Panc1 (cell line): ENCODE results near the gene E2F1. TPM values are rescaled to one million over a fixed set of nuclear protein-coding genes. Genes with fewer than 3 reads are reported as not detected.

ENCODE experiments used
- ATAC-seq: fragments of 200-7000 bp; cut with Tn5 transposase; 2 replicates; pipeline ENCODE4 v1.9.1; 2020; ENCODE audit warnings: mild to moderate bottlenecking, moderate library complexity
- BruUV-seq: library from RNA; stranded (reverse); fragments of 400-500 nt; replicated peaks from 2 replicates; lab custom pipeline; 2021; lab: Mats Ljungman, UMichigan
- CTCF ChIA-PET: fragments of 300-600 bp; sonication (Branson Sonifier 250); formaldehyde crosslinking; loops from one replicate; lab custom pipeline; 2022; ENCODE audit warnings: antibody characterized with exemption; lab: Charles Lee
- POLR2A ChIA-PET: fragments of 300-600 bp; sonication (Branson Sonifier 250); formaldehyde crosslinking; loops from one replicate; lab custom pipeline; 2022; ENCODE audit warnings: antibody characterized with exemption; lab: Charles Lee
- DNase-seq: peaks from one replicate; pipeline ENCODE4 v3.0.0-alpha.2; 2010; ENCODE audit warnings: low read depth, low spot score
- H3K27ac ChIP-seq: 2 replicates; pipeline ENCODE4 v1.5.1; 2011; ENCODE audit warnings: mild to moderate bottlenecking, low read length, inconsistent platforms
- H3K27me3 ChIP-seq: fragments of 200-500 bp; sonication (Bioruptor generic); 2 replicates; pipeline ENCODE4 v1.6.0; 2014; ENCODE audit warnings: low read length, inconsistent platforms; ENCODE audit not compliant: control insufficient read depth, insufficient read depth
- H3K36me3 ChIP-seq: fragments of 200-500 bp; sonication (Bioruptor generic); 2 replicates; pipeline ENCODE4 v1.5.1; 2014; ENCODE audit warnings: inconsistent platforms, mild to moderate bottlenecking, low read length, moderate library complexity; ENCODE audit not compliant: control insufficient read depth, insufficient read depth
- H3K4me1 ChIP-seq: 2 replicates; pipeline ENCODE4 v1.5.1; 2011; ENCODE audit warnings: inconsistent platforms, mild to moderate bottlenecking, low read length, moderate library complexity; ENCODE audit not compliant: control insufficient read depth, insufficient read depth
- H3K4me3 ChIP-seq, 2 experiments: 2 replicates each; pipeline ENCODE4 v1.5.1; 2011 to 2012; ENCODE audit warnings: low read depth in 2 of 2, low read length in 2 of 2, mild to moderate bottlenecking in 2 of 2, inconsistent platforms in 1 of 2, moderate library complexity in 1 of 2
- H3K9me3 ChIP-seq: fragments of 200-500 bp; sonication (Bioruptor generic); 2 replicates; pipeline ENCODE4 v1.5.1; 2014; ENCODE audit warnings: low read depth, mild to moderate bottlenecking, inconsistent platforms, low read length, moderate library complexity; ENCODE audit not compliant: control insufficient read depth, insufficient read depth
- POLR2AphosphoS5 ChIP-seq: IDR thresholded peaks from 2 replicates; pipeline ENCODE4 v1.6.1; 2012; ENCODE audit warnings: mild to moderate bottlenecking, low read depth, low read length, moderate library complexity
- SIN3A ChIP-seq: IDR thresholded peaks from 2 replicates; pipeline ENCODE4 v1.6.1; 2012; ENCODE audit warnings: low read depth, mild to moderate bottlenecking, low read length, moderate library complexity, borderline replicate concordance; ENCODE audit not compliant: insufficient read depth
- TCF7L2 ChIP-seq: IDR thresholded peaks from 2 replicates; pipeline ENCODE4 v1.6.1; 2011; ENCODE audit warnings: mild to moderate bottlenecking, low read depth, low read length, inconsistent platforms
- in situ Hi-C: cut with HindIII; loops from 2 replicates; pipeline ENCODE4 v1.10.0; 2016; ENCODE audit warnings: low sequenced_read_pairs, low pct_unique_long_range_greater_than_20kb
- intact Hi-C: fragments of 100-400 bp; cut with micrococcal nuclease; formaldehyde crosslinking; loops from one replicate; pipeline ENCODE4 v1.10.0; 2022; ENCODE audit not compliant: unreplicated experiment
- total RNA-seq: library from RNA; stranded (reverse); gene quantifications from one replicate; pipeline ENCODE4 v1.2.1, GENCODE V29; 2021; ENCODE audit not compliant: unreplicated experiment
- TF ChIP-seq, protein P1 (sequence below), 2 experiments: IDR thresholded peaks; 2 replicates each; pipeline ENCODE4 v1.6.1; 2011 to 2012; ENCODE audit warnings: low read depth in 2 of 2, control low read depth in 1 of 2, low read length in 1 of 2, mild to moderate bottlenecking in 1 of 2, moderate library complexity in 1 of 2; ENCODE audit not compliant: insufficient read depth in 1 of 2
- TF ChIP-seq, protein P2 (sequence below): fragments of 450-650 bp; IDR thresholded peaks from 2 replicates; pipeline ENCODE4 v1.5.1; 2017; ENCODE audit warnings: mild to moderate bottlenecking

The E2F1 gene
- total RNA-seq, 1 experiment from 2014 or later, result 64.2 TPM

DNA sequence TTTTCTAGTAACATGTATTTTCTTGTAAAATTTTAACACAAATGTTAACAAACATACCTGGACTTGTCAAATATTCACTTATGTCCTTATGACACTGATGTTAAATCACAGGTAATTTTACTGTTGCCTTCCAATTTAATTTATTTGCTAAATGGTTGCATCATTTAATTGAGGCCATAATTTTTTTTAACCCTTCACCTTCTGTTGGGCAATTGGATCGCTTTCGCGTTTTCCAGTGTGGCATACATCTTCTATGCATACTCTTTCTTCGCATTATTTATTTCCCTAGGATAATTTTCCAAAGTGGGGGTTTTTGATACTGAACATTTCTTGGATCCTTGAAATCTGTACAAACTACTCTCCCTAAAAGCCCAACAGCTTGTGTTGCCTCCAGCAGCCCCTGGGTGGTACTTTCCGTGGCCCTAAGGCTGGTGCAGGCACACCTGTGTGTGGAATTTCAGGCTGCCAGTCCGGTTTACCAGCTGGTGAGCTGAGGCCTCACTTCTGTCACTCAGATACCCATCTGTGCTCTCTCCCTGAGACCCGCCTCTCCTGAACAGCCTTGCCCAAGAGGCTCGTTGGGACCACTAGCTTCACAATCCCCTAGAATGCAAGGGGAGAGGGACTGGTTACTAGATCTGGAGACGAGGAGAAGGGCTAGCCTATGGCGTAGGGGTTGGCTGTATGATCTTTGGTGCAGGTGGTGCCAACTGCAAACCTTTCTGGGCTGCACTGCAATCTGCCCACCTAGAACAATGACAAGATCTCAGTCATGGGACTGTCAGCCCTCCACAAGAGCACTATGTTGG, 35.2 kb downstream of the E2F1 start:
- Histone ChIP-seq H3K4me1 (peaks cover 15% of the 10 kb centered on the region), H3K4me3 (no peak overlapping the region), H3K36me3 (no peaks in the 10 kb centered on the region), H3K9me3 (no peaks in the 10 kb centered on the region), H3K27me3 (no peaks in the 10 kb centered on the region), H3K27ac (no peak overlapping the region)
- ATAC-seq (no peak), DNase-seq (no peak)
- in situ Hi-C loops, result no loop called here
- ChIA-PET POLR2A (interaction anchor here (0.6 kb wide), 1 partner anchor 257 kb away, joined by 3 read pairs; no protein-coding TSS in a partner anchor), CTCF (no interaction called here)
- TF ChIP-seq SIN3A, result no peak
- TF ChIP-seq, protein P1, sequence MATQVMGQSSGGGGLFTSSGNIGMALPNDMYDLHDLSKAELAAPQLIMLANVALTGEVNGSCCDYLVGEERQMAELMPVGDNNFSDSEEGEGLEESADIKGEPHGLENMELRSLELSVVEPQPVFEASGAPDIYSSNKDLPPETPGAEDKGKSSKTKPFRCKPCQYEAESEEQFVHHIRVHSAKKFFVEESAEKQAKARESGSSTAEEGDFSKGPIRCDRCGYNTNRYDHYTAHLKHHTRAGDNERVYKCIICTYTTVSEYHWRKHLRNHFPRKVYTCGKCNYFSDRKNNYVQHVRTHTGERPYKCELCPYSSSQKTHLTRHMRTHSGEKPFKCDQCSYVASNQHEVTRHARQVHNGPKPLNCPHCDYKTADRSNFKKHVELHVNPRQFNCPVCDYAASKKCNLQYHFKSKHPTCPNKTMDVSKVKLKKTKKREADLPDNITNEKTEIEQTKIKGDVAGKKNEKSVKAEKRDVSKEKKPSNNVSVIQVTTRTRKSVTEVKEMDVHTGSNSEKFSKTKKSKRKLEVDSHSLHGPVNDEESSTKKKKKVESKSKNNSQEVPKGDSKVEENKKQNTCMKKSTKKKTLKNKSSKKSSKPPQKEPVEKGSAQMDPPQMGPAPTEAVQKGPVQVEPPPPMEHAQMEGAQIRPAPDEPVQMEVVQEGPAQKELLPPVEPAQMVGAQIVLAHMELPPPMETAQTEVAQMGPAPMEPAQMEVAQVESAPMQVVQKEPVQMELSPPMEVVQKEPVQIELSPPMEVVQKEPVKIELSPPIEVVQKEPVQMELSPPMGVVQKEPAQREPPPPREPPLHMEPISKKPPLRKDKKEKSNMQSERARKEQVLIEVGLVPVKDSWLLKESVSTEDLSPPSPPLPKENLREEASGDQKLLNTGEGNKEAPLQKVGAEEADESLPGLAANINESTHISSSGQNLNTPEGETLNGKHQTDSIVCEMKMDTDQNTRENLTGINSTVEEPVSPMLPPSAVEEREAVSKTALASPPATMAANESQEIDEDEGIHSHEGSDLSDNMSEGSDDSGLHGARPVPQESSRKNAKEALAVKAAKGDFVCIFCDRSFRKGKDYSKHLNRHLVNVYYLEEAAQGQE (IDR thresholded peaks at IDR 0.05; ENCODE audit: insufficient read depth in 1 of 2, low read depth in 2 of 2, low read length in 1 of 2), result no peak
- no TSS peak for BruUV-seq
- intact Hi-C loops, result loop anchor here (5.0 kb wide), 1 partner anchor 194 kb away; no protein-coding TSS in a partner anchor

DNA sequence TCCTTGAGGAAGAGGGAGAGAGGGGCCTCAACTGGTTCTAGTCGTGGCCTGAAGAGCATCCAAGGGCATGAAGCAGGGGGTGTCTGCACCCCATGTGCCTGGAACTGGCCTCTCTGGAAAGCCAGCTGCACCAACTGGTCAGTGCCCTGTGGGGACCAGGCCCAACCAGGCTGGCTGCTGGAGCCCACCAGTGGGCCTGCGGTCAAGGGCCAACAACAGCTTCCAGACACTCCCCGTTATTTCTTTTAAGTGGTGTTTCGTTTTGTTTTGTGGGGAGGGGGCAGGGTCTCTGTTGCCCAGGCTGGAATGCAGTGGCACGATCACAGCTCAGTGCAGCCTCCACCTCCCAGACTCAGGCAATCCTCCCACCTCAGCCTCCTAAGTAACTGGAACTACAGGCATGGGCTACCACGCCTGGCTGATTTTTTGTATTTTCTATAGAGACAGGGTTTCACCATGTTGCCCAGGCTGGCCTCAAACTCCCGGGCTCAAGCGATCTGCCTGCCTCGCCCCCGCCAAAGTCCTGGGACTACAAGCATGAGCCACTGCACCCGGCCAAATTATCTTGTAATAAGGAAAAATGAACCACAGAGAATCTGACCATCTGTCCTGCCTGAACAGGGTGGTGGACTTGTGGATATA, 36.0 kb downstream of the E2F1 start:
- BruUV-seq, result no TSS peak
- DNase-seq (no peak), ATAC-seq (no peak)
- TF ChIP-seq POLR2AphosphoS5 (0 out of 2 replicates have a peak, but pooled peaks have one; percentile 31), TCF7L2 (no peak)
- TF ChIP-seq, protein P1 (IDR thresholded peaks at IDR 0.05; ENCODE audit: insufficient read depth in 1 of 2, low read depth in 2 of 2, low read length in 1 of 2), result no peak
- TF ChIP-seq, protein P2, sequence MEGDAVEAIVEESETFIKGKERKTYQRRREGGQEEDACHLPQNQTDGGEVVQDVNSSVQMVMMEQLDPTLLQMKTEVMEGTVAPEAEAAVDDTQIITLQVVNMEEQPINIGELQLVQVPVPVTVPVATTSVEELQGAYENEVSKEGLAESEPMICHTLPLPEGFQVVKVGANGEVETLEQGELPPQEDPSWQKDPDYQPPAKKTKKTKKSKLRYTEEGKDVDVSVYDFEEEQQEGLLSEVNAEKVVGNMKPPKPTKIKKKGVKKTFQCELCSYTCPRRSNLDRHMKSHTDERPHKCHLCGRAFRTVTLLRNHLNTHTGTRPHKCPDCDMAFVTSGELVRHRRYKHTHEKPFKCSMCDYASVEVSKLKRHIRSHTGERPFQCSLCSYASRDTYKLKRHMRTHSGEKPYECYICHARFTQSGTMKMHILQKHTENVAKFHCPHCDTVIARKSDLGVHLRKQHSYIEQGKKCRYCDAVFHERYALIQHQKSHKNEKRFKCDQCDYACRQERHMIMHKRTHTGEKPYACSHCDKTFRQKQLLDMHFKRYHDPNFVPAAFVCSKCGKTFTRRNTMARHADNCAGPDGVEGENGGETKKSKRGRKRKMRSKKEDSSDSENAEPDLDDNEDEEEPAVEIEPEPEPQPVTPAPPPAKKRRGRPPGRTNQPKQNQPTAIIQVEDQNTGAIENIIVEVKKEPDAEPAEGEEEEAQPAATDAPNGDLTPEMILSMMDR, result no peak
- in situ Hi-C loops (no loop called here), intact Hi-C loops (loop anchor here (5.0 kb wide), 1 partner anchor 193 kb away; no protein-coding TSS in a partner anchor)
- no peaks in the 10 kb centered on the region for H3K27me3 ChIP-seq
- H3K36me3 ChIP-seq, result no peaks in the 10 kb centered on the region; the same call in 1 of the 2 replicates
- ChIA-PET POLR2A (no interaction called here), CTCF (no interaction called here)
- H3K4me3 ChIP-seq, result no peak overlapping the region
- H3K9me3 ChIP-seq, result no peaks in the 10 kb centered on the region
- H3K27ac ChIP-seq, result no peak overlapping the region
- H3K4me1 ChIP-seq, result peaks cover 15% of the 10 kb centered on the region
